ENCODE data around the gene KCNK5.

KCNK5 gene

GRCh38 chr6:39196673-39197091 is 32.6 kb downstream of the KCNK5 start:
- DNase-seq, result no peak

- no peak for DNase-seq
Observed at GRCh38 chr6:39195792-39196385, 33.4 kb downstream of the KCNK5 start.

- DNase-seq, result no peak
Observed at GRCh38 chr6:39194466-39194865, 34.8 kb downstream of the KCNK5 start.

- no peak for DNase-seq
Observed at GRCh38 chr6:39193201-39193791, 36.0 kb downstream of the KCNK5 start.

GRCh38 chr6:39192736-39193135 is 36.5 kb downstream of the KCNK5 start:
- DNase-seq, result no peak

- no peak for DNase-seq
Observed at GRCh38 chr6:39191236-39191930, 37.9 kb downstream of the KCNK5 start.

- no peak for DNase-seq
Observed at GRCh38 chr6:39190545-39191235, 38.6 kb downstream of the KCNK5 start.

GRCh38 chr6:39189915-39190544 is 39.2 kb downstream of the KCNK5 start:
- no peak for DNase-seq

GRCh38 chr6:39189131-39189530 is 40.1 kb downstream of the KCNK5 start:
- no peak for DNase-seq

- DNase-seq, result no peak
Observed at GRCh38 chr6:39188571-39188970, 40.7 kb downstream of the KCNK5 start.

- no peak for DNase-seq
Observed at GRCh38 chr6:39188098-39188450, 41.2 kb downstream of the KCNK5 start.

GRCh38 chr6:39184906-39185580 is 44.2 kb downstream of the KCNK5 start:
- DNase-seq, result no peak

GRCh38 chr6:39182604-39183003 is 46.7 kb downstream of the KCNK5 start:
- no peak for DNase-seq

- DNase-seq, result no peak
Observed at GRCh38 chr6:39181826-39182225, 47.4 kb downstream of the KCNK5 start.

- DNase-seq, result no peak
Observed at GRCh38 chr6:39181333-39181732, 47.9 kb downstream of the KCNK5 start.

- no peak for DNase-seq
Observed at GRCh38 chr6:39178804-39179203, 50.5 kb downstream of the KCNK5 start.

GRCh38 chr6:39178235-39178634 is 51.0 kb downstream of the KCNK5 start:
- no peak for DNase-seq

GRCh38 chr6:39177130-39177529 is 52.1 kb downstream of the KCNK5 start:
- no peak for DNase-seq

GRCh38 chr6:39173270-39173669 is 56.0 kb downstream of the KCNK5 start:
- no peak for DNase-seq

GRCh38 chr6:39172377-39172757 is 56.9 kb downstream of the KCNK5 start:
- no peak for DNase-seq

GRCh38 chr6:39171489-39172376 is 57.5 kb downstream of the KCNK5 start:
- DNase-seq, result no peak

GRCh38 chr6:39170860-39171259 is 58.4 kb downstream of the KCNK5 start:
- no peak for DNase-seq
